Measurements from ENCODE around the gene FBLN5. TPM values are rescaled to one million over a fixed set of nuclear protein-coding genes. Genes with fewer than 3 reads are reported as not detected.

The FBLN5 gene
- total RNA-seq, 1 experiment from 2014 or later = 1.0 TPM

DNA sequence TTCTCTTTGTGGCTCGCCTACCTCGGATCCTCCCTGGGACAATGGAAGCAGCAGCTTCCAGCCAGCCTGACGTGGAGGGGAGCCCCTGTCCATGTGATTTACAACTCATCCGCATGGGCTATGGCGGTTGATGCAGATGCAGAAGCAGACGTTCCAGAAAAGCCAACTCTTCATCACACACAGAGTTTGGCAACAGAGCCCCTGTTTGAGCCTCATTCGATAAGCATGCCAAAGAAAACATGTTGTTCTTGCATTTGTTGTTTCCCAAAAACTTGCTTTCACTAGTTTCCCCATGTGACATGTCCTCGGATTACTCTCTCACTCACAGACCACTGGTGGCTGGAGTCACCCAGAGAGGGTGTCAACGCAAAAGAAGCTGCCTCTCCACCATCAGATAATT lies 63.7 kb downstream of the FBLN5 start:
- H3K23ac ChIP-seq (ENCODE audit: insufficient read length, low read depth, low read length) = no peak overlapping the region
- TF ChIP-seq CTCF (conservative IDR thresholded peaks at IDR 0.05) = no peak

More for the DNA sequence above, 63.7 kb downstream of the FBLN5 start:
- Histone ChIP-seq H2BK5ac (ENCODE audit: insufficient read length, low read length) (no peak overlapping the region), H3K23me2 (ENCODE audit: insufficient read length, low read depth, low read length, poor library complexity, severe bottlenecking) (no peaks in the 10 kb centered on the region), H3K4me1 (ENCODE audit: insufficient read depth, low read length) (no peaks in the 10 kb centered on the region), H3K27me3 (ENCODE audit: insufficient read depth, low read length) (no peaks in the 10 kb centered on the region), H3K9ac (ENCODE audit: extremely low read depth, insufficient read length, low read length) (no peak overlapping the region), H2BK120ac (ENCODE audit: low read depth, low read length, poor library complexity, severe bottlenecking) (no peak overlapping the region), H3K18ac (ENCODE audit: insufficient read length, low read depth, low read length) (no peak overlapping the region), H4K91ac (ENCODE audit: insufficient read length, low read depth, low read length) (no peak overlapping the region), H2AFZ (ENCODE audit: low read length) (no peak overlapping the region), H3K27ac (ENCODE audit: insufficient read length, low read depth, low read length) (no peak overlapping the region), H3K79me1 (ENCODE audit: insufficient read depth, low read depth, low read length, poor library complexity, severe bottlenecking) (no peaks in the 10 kb centered on the region), H3K9me3 (ENCODE audit: control insufficient read depth, low read depth, low read length) (no peaks in the 10 kb centered on the region), H3K4me2 (ENCODE audit: insufficient read depth, insufficient read length, low read length) (no peak overlapping the region), H3K14ac (ENCODE audit: insufficient read depth, low read length) (no peak overlapping the region), H2BK20ac (ENCODE audit: low read depth, low read length, poor library complexity, severe bottlenecking) (no peak overlapping the region), H3K79me2 (ENCODE audit: insufficient read depth, low read length) (no peaks in the 10 kb centered on the region), H4K5ac (ENCODE audit: insufficient read length, low read depth, low read length) (no peak overlapping the region), H2BK12ac (ENCODE audit: insufficient read length, low read depth, low read length) (no peak overlapping the region), H4K20me1 (ENCODE audit: control insufficient read depth, insufficient read depth, insufficient read length) (no peaks in the 10 kb centered on the region), H3K56ac (ENCODE audit: insufficient read length, low read depth, low read length) (no peak overlapping the region), H3K4ac (ENCODE audit: low read depth, low read length) (no peak overlapping the region), H2AK5ac (ENCODE audit: insufficient read length, low read length) (no peak overlapping the region), H4K8ac (replicated peaks; ENCODE audit: insufficient read length, low read depth, low read length) (no peak overlapping the region), H3T11ph (ENCODE audit: low read length) (no peak overlapping the region), H2BK15ac (ENCODE audit: low read depth, low read length) (no peak overlapping the region)
- Mint-ChIP-seq H3K4me1 (peaks cover 3 to 4% of the 10 kb centered on the region in 2 experiments; a peak in 3 of 4 replicates), H3K27me3 (ENCODE audit: low read depth) (no peaks in the 10 kb centered on the region; the same call in 1 of the 2 replicates), H3K9me3 (no peaks in the 10 kb centered on the region), H3K36me3 (ENCODE audit: insufficient read depth in 1 of 3, low read depth in 3 of 3) (no peaks in the 10 kb centered on the region), H3K4me3 (no peak overlapping the region), H3K27ac (peak overlapping the region in 1 of 3 experiments; percentile 52; a peak in 1 of 7 replicates)
- no peak for DNase-seq
- WGBS (ENCODE audit: extremely low coverage, insufficient read length, low lambda C conversion rate) = no CpG with 5 or more reads among the region's 9 CpGs

Measured in H9 (cell line).